ENCODE results near the gene LYG2.

- no peak for TF ChIP-seq EZH2 (IDR thresholded peaks at IDR 0.05; ENCODE audit: low read length)
- TF ChIP-seq, protein P1, sequence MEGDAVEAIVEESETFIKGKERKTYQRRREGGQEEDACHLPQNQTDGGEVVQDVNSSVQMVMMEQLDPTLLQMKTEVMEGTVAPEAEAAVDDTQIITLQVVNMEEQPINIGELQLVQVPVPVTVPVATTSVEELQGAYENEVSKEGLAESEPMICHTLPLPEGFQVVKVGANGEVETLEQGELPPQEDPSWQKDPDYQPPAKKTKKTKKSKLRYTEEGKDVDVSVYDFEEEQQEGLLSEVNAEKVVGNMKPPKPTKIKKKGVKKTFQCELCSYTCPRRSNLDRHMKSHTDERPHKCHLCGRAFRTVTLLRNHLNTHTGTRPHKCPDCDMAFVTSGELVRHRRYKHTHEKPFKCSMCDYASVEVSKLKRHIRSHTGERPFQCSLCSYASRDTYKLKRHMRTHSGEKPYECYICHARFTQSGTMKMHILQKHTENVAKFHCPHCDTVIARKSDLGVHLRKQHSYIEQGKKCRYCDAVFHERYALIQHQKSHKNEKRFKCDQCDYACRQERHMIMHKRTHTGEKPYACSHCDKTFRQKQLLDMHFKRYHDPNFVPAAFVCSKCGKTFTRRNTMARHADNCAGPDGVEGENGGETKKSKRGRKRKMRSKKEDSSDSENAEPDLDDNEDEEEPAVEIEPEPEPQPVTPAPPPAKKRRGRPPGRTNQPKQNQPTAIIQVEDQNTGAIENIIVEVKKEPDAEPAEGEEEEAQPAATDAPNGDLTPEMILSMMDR (optimal IDR thresholded peaks at IDR 0.05 in 1 of 3, IDR thresholded peaks at IDR 0.05 in 1 of 3, conservative IDR thresholded peaks at IDR 0.05 in 1 of 3; ENCODE audit: extremely low read depth in 1 of 3, insufficient read depth in 2 of 3, low read length in 3 of 3), result no peak
Observed at GRCh38 chr2:99261242-99261641, 5.8 kb upstream of the LYG2 start.

Measured in keratinocyte (primary cell).